WI38 (cell line): Measurements from ENCODE around the gene NPY1R.

Experiments
- H3K4me3 ChIP-seq: 2 replicates; pipeline ENCODE4 v1.5.1; 2011; ENCODE audit warnings: low read depth, mild to moderate bottlenecking, control low read depth, low read length
- CTCF ChIP-seq: IDR thresholded peaks from 2 replicates; pipeline ENCODE4 v1.5.1; 2012; ENCODE audit warnings: low read depth, mild to moderate bottlenecking, control low read depth, low read length

NPY1R gene

GRCh38 chr4:163279713-163280112 lies 52.7 kb downstream of the NPY1R start:
- H3K4me3 ChIP-seq: no peak overlapping the region
- no peak for TF ChIP-seq CTCF

- TF ChIP-seq CTCF: no peak
Measured at GRCh38 chr4:163274861-163275260, 57.5 kb downstream of the NPY1R start.

More at GRCh38 chr4:163274861-163275260, 57.5 kb downstream of the NPY1R start:
- H3K4me3 ChIP-seq: no peak overlapping the region
